ENCODE results near the gene GFPT2.
"Not testable (repeated sequence)": the region's sequence is repeated elsewhere in the genome, so short reads cannot be mapped to it uniquely, and the experiment has no call there.

Gene GFPT2

GRCh38 chr5:180303226-180304015 is 49.7 kb downstream of the GFPT2 start:
- no peak for DNase-seq

DNA sequence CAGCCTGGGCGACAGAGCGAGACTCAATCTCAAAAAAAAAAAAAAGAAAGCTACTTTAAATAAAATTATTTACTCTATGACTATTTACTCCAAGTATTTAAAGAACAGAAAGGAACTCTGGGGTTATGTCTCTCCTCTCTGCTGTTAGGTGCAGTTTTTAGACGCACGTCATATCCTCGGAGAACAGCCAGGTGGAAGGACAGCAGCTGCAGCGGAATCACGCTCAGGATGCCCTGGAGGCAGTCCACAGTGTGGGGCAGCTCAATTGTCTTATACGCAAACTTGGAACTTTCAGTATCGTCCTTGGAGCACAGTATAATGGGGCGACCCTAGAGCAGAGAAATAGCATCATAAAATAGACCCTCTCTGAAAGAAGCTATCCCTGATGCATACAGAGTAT is 50.9 kb downstream of the GFPT2 start:
- DNase-seq: no peak

- no peak for DNase-seq
Measured at GRCh38 chr5:180301253-180301652, 51.9 kb downstream of the GFPT2 start.

DNA sequence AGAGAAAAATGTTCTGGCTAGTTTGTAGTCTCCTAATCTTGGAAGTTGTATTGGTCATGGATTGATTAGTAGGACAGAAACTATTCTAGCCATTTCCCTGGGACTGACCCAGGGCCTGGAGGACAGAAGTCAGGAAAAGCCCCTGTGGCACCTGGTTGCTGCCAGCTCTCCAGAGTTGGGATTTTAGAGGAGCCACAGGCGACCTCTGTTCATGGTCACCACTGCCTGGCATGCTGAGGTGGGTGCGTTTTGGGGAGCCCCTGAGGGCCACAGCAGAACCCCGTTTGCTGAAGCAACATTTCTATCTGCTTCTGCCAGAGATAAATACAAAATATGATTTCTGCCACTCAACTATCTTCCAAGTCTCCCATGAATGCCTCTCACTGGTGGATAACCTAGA is 53.6 kb downstream of the GFPT2 start:
- no peak for DNase-seq

- DNase-seq: not testable (repeated sequence)
Measured at GRCh38 chr5:180299014-180299413, 54.1 kb downstream of the GFPT2 start.

GRCh38 chr5:180297587-180298282 is 55.4 kb downstream of the GFPT2 start:
- DNase-seq: no peak

GRCh38 chr5:180296771-180297170 is 56.4 kb downstream of the GFPT2 start:
- DNase-seq: no peak

GRCh38 chr5:180294913-180295555 is 58.1 kb downstream of the GFPT2 start:
- no peak for DNase-seq

DNA sequence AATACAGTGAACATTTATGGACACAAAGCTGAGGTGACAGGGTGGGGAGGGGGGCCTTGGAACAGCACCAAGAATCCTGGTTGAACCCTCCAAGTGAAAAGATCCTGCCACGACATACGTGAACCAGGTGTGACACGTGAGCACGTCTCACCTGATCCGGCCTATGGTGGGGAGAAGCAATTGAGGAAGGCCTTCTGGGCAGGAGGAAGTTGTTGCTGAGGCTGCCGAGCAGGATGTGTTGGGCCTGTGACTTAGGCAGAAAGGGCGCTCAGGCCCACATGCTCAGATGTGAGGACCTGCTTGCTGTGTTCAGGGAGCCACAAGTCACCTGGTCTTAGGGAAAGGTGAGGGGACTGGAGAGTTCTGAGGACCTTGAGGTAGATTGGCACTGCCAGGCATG is 58.7 kb downstream of the GFPT2 start:
- DNase-seq: no peak

GRCh38 chr5:180291943-180292831 is 60.9 kb downstream of the GFPT2 start, which contains the start of gene MAPK9:
Gene MAPK9 (minus strand): TSS chr5:180292083. CDS start chr5:180280561, 11,522 bp downstream.
- peak; percentile 88 for DNase-seq

DNA sequence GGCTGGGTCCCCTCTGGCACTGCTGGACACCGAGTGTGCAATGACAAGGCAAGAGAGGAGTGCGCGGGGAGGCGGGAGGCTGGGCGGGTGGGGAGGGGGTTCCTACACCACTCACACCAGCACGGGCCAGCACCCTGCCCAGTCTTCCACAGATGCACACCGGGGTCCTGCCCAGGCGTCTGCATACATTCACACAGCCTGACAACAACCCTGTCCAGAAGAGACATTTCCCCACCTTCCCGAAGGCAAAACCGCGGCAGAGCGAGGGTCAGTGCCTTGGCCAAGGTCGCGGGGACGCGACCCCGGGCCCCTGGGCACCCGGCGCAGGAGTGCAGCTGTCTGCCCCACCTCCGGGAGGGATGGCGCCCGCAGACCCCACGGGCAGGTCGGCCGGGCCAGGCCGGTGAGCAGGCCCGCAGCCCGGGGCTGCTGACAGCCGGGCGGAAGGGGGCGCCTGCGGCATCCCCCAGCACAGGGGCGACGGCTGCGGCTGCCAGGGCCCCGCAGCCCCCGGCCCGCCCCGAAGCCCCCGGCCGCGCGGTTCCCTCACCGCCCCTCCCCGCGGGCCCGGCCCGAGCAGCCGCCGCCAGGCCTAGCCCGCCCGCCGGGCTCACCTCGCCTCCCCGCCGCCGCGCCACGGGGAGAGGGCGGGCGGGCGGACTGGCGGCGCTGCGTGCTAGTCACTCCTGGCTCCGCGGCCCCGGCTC is 61.7 kb downstream of the GFPT2 start:
- DNase-seq: no peak

DNA sequence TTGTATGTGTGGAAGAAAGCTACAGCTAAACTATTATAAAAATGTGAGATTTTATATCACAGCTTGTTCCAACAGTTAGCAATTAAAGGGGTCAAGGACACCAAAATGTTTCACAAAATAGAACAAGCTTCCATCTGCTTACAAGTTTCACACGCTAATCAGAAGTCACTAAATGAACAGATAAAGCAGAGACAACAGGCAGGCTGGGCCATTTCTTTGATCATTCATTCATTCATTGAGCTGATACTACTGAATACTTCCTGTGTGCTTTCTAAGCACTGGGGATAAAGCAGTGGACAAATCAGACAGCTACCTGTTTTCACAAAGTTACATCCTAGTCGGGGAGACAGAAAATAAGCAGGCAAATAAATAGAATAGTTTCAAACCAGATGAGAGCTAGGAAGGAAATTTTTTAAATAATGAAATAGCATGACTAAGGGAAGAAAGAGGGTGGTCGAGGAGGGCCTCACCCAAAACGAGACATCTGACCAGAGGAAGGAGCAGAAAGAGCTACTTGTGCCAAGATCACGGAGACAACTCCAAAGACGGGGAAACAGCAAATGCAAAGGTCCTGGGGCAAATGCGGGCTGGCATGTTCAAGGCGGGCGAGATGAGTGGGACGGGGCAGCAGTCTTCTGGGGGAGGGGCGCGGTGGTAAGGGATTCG is 62.4 kb downstream of the GFPT2 start:
- no peak for DNase-seq

GRCh38 chr5:180289966-180290365 is 63.2 kb downstream of the GFPT2 start:
- no peak for DNase-seq

- DNase-seq: no peak
Measured at GRCh38 chr5:180289433-180289832, 63.7 kb downstream of the GFPT2 start.

DNA sequence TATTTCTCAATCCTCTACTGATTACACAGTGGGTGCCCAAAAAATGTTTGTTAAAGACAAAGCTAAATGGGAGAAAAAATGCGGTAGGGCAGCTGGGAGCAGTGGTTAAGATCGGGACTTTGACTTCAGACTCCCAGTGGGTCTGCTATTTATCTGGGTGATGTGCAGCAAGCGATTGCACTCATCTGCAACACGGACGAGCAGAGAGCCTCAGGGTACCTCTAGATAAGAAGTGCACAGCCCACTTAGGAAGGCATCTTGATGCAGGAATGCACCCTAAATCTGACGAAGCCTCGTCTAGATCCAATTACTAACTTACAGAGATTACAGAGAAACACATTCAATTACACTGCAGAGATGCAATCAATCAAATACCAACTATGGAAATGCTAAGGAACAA is 65.3 kb downstream of the GFPT2 start:
- no peak for DNase-seq

DNA sequence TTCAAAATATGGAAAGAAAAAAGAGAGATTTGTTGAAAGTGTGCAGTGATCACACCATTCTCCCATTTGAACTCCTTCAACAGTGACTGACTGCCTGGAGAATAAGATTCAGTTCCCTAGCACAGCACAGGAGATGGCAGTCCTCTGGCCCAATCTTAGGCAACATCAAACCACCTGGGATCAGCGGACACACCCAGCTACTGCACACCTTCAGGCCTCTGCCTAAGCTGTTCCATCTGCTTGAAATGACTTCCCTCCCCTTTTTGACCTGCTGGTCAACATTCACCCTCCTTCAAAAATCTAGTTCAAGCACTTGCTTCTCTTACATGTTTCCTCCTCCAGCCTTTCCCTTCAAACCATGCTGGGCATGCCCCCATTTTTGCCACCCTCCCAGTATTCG is 65.7 kb downstream of the GFPT2 start:
- no peak for DNase-seq

- DNase-seq: no peak
Measured at GRCh38 chr5:180284149-180284548, 69.0 kb downstream of the GFPT2 start.

DNA sequence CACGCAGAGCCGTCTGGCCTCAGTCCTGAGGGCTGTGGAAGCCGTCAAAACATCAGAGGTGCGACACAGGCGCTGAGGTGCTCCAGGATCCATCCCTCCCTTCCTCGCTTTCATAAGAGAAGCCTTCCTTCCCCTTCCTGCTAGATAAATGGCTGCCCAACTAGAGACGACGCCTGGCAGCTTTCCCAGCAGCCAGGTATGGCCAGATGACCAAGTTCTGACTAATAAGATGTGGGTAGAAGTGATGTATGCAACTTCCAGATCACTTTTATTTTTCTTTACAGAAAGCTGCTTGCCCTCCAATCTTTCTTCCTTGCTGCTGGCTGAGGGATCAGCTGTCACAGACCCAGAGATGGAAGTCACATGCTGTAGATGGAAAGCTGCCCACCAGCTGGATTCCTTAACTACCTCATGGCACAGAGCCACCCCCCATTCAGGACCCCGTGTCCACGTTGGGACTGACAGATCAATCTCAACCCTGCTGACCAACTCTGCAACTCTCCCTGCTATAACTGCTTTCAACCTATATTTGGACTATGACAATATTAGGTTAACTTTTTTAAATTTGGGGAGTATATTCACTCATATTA is 70.0 kb downstream of the GFPT2 start:
- no peak for DNase-seq

GRCh38 chr5:180282281-180282680 is 70.9 kb downstream of the GFPT2 start:
- no peak for DNase-seq

GRCh38 chr5:180281706-180282105 is 71.4 kb downstream of the GFPT2 start:
- no peak for DNase-seq

DNA sequence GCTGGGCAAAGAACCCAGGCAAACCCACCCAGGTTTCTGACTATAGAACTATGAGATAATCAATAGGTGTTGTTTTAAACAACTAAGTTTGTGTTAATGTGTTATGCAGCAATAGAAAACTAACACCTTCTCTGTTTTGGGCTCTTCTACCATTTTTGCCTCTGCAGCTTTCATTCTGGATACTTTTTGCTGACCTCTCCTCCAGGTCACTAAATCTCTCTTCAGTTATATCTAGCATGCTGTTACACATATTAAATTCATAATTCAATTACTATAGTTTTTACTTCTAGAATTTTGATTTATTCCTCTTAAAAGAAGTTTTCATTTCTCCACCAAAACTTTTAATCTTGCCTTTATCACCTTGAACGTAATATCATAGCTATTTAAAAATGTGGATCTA is 78.4 kb downstream of the GFPT2 start:
- no peak for DNase-seq
